RPMI7951 (cell line): ENCODE data around the gene ZBTB7C. TPM values are rescaled to one million over a fixed set of nuclear protein-coding genes. Genes with fewer than 3 reads are reported as not detected.

Experiments
- DNase-seq: peaks from one replicate; pipeline ENCODE4 v3.0.0-alpha.2; 2012; ENCODE audit warnings: low read depth
- total RNA-seq: library from RNA; depleted of rRNA; stranded (reverse); fragments of >200 nt; shearing (Covaris generic); gene quantifications from 2 replicates; pipeline ENCODE4 v1.2.3, GENCODE V29; 2014

Gene ZBTB7C
- total RNA-seq, 1 experiment from 2014 or later = 0.12 TPM

- no peak for DNase-seq
These were observed 369.4 kb downstream of the ZBTB7C start for GRCh38 chr18:48039769-48040215.

- DNase-seq = no peak
These were observed 370.5 kb downstream of the ZBTB7C start for GRCh38 chr18:48038636-48039035.

GRCh38 chr18:48037481-48038271 is 371.5 kb downstream of the ZBTB7C start:
- DNase-seq = no peak

GRCh38 chr18:48036641-48037421 is 372.4 kb downstream of the ZBTB7C start:
- DNase-seq = no peak

GRCh38 chr18:48036226-48036625 is 373.0 kb downstream of the ZBTB7C start:
- DNase-seq = peak; percentile 12

GRCh38 chr18:48035556-48035860 is 373.7 kb downstream of the ZBTB7C start:
- DNase-seq = no peak

GRCh38 chr18:48034651-48035555 is 374.3 kb downstream of the ZBTB7C start:
- no peak for DNase-seq

- DNase-seq = no peak
These were observed 375.2 kb downstream of the ZBTB7C start for GRCh38 chr18:48033790-48034650.

- DNase-seq = peak; percentile 58
These were observed 376.1 kb downstream of the ZBTB7C start for GRCh38 chr18:48032876-48033789.

GRCh38 chr18:48031641-48032040 is 377.5 kb downstream of the ZBTB7C start:
- DNase-seq = no peak

GRCh38 chr18:48030616-48031480 is 378.3 kb downstream of the ZBTB7C start:
- peak; percentile 45 for DNase-seq

- no peak for DNase-seq
These were observed 379.7 kb downstream of the ZBTB7C start for GRCh38 chr18:48029296-48029986.

GRCh38 chr18:48028696-48029095 is 380.5 kb downstream of the ZBTB7C start:
- no peak for DNase-seq

GRCh38 chr18:48028081-48028480 is 381.1 kb downstream of the ZBTB7C start:
- no peak for DNase-seq

GRCh38 chr18:48027401-48027963 is 381.7 kb downstream of the ZBTB7C start:
- no peak for DNase-seq

- no peak for DNase-seq
These were observed 383.0 kb downstream of the ZBTB7C start for GRCh38 chr18:48026216-48026615.

GRCh38 chr18:48024881-48025660 is 384.1 kb downstream of the ZBTB7C start:
- DNase-seq = no peak
